ENCODE results near the gene CYP2W1.
"Not testable (repeated sequence)": the region's sequence is repeated elsewhere in the genome, so short reads cannot be mapped to it uniquely, and the experiment has no call there.

Gene CYP2W1

GRCh38 chr7:1028044-1028770 lies 45.2 kb downstream of the CYP2W1 start:
- DNase-seq (ENCODE audit: low read depth, low spot score): peak; percentile 55

DNA sequence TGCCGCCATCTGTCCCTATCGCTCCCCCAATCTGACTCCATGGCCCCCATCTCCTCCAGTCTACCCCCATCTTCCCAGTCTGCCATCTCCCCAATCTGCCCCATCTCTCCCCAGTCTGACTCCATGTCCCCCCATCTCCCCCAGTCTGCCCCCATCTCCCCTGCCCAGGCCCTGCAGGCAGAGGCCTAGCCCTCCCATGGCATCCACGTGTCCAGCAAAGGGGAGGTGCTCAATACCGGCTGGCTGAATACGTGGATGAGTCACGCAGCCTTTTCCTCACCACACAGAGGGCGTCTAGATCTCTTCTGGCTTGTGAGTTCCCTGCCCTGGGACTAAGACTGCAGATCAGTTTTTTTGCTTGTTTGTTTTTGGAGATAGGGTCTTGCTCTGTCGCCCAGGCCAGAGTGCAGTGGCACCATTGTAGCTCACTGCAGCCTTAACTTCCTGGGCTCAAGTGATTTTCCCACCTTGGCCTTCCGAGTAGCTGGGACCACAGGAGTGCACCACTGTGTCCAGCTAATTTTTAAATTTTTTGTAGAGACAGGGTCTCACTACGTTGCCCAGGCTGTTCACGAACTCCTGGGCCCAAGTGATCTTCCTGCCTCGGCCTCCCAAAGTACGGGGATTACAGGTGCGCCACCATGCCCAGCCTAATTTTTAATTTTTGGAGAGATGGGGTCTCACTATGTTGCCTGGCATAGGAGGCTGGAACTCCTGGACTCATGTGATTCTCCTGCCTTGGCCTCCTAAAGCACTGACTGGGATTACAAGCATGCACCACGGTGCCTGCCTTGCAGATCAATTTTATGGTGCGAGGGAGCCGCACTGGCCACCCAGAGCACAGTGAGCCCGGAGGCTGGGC lies 46.0 kb downstream of the CYP2W1 start:
- DNase-seq (ENCODE audit: low read depth, low spot score): peak; percentile 70

DNA sequence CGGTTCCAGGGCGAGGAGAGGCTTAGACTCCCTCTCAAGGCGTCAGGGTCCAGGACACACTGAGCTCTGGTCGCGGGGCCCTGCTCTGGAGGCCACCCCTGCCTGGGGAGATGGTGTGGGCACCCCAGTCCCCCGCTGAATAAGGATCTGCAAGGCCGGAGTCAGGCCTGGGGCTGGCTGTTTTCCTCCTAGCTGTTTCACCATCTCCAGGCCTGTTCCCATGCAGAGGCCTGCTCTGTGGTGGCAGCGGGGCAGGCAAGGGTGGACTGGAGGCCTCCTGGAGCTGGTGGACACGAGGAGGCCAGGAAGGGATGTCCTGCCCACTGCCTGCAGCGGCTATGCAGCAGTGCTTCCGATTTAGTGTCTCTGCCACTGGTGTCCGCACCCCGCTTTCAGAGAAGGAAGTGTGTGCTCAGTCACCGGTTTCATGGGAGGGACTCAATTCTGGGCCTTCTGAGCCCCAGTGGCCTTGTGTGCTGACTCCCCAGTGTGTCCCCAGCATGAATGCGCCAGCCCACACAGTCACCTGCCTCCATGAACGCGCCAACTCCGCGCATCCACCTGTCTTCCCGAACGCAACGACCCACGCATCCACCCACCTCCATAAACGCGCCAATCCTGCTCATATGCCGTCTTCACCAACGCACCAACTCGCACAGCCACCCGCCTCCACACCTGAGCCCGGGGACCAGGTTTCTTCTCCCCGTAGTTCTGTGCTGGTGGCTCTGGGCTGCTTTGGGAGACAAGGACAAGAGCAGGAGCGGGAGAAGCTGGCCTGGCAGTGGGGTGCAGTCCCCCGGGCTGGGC lies 46.9 kb downstream of the CYP2W1 start:
- no peak for DNase-seq (ENCODE audit: low read depth, low spot score)

DNA sequence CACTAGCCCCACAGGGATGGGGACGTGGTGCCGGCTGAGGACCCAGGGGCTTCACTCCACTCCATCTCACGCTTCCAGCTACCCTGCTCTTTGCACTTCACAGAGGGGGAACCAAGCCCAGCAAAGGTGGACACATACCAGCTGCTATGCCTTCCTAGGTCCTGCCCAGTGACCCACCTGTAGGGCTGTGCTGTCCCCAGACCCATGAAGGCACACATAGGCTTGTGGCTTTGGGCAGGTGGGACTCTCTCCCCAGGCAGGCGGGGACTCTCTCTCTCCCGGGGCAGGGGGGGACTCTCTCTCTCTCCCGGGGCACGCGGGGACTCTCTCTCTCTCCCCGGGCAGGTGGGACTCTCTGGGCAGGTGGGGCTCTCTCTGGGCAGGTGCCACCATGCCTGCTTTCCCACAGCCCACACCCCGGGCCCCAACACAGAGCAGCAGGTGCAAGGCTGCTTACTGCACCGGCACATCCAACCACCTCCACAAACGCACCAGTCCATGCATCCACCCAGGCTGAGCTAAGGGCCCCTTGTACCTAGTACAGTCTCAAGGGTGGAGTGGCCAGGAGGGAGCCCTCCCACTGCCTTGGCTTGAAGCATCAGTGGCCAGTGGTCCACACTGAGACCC lies 47.6 kb downstream of the CYP2W1 start:
- DNase-seq (ENCODE audit: low read depth, low spot score): no peak

GRCh38 chr7:1031716-1032455 lies 48.9 kb downstream of the CYP2W1 start:
- DNase-seq (ENCODE audit: low read depth, low spot score): no peak

DNA sequence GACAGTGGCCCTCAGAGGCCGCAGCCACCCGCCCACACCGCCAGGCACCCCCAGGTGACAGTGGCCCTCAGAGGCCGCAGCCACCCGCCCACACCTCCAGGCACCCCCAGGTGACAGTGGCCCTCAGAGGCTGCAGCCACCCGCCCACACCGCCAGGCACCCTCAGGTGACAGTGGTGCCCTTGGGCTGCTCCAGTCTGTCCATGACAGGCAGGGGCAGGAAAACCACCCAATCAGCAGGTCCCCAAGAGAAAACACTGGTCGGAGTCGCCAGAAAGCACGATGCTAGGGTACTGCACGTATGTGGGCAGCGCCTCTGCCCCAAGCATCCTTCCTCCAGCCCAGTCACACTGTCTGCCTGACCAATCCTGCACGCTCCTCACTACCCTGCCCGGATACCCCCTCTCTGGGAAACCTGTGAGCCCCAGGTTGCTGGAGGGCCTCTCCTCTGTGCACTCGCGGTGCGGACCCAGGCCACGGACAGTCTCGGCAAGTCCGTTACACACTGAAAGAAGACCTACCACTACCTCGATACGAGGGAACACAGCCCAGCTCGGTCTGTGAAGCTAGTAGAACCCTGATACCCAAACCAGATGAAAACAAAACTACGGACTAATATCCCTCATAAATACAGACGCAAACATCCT lies 49.7 kb downstream of the CYP2W1 start:
- no peak for DNase-seq (ENCODE audit: low read depth, low spot score)

GRCh38 chr7:1033546-1034145 lies 50.7 kb downstream of the CYP2W1 start:
- no peak for DNase-seq (ENCODE audit: low read depth, low spot score)

- not testable (repeated sequence) for DNase-seq (ENCODE audit: low read depth, low spot score)
These were observed 51.8 kb downstream of the CYP2W1 start for GRCh38 chr7:1034769-1035168.

- not testable (repeated sequence) for DNase-seq (ENCODE audit: low read depth, low spot score)
These were observed 53.4 kb downstream of the CYP2W1 start for GRCh38 chr7:1036164-1036928.

Data from smooth muscle cell of the brain vasculature (primary cell).